Jurkat, Clone E6-1 (cell line): ENCODE results near the gene PIH1D1. TPM values are rescaled to one million over a fixed set of nuclear protein-coding genes. Genes with fewer than 3 reads are reported as not detected.

Source experiments
- DNase-seq: peaks from one replicate; pipeline ENCODE4 v3.0.0-alpha.2; 2011; ENCODE audit warnings: low read depth, low spot score
- H3K4me3 ChIP-seq: 2 replicates; pipeline ENCODE4 v1.5.1; 2011; ENCODE audit warnings: mild to moderate bottlenecking, low read length, control low read depth, moderate library complexity
- polyA plus RNA-seq: library from polyadenylated mRNA; unstranded; fragments of >200 nt; gene quantifications from one replicate; pipeline ENCODE4 v1.2.1, GENCODE V29; 2012; ENCODE audit warnings: missing spikeins; ENCODE audit not compliant: insufficient read length, insufficient read depth

Gene PIH1D1
- 133 TPM for polyA plus RNA-seq

DNA sequence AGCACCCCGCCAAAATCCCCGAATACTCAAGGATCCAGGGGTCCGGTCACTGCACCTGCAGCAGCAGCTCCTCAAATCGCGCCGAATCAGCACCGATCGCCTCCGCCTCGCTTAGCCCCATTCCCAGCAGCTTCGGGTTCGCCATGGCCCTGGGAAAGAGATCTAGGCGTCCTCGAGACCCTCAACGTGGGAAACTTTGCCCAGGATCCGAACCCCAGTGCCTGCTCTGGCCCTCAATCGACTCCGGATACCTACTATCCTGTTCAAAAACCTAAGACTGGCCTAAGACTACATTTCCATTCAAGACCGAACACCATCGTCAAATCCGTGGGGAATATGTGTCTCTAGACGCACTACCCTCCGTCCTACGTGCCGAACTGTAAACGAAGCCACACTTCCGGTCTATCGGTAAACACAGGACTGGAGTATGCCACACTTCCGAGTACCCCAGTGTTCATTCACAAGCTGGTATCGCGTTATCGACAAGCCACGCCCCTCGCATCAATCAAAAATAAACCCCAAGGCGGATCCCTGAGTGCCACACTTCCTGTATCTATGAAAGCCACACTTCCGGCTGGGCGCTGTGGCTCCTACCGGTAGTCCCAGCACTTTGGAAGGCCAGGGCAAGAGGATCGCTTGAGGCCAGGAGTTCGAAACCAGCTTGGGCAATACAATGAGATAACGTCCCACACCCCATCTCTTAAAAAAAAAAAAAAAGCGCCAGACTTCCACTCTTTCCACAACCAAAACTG lies at the start of gene PIH1D1:
TSS of gene PIH1D1 (minus strand) at position 385 of the 752 bp plus-strand sequence. CDS start at position 145, 240 bp downstream.
- DNase-seq = peak; percentile 100
- H3K4me3 ChIP-seq = peak within 1 kb of the TSS; percentile 99

DNA sequence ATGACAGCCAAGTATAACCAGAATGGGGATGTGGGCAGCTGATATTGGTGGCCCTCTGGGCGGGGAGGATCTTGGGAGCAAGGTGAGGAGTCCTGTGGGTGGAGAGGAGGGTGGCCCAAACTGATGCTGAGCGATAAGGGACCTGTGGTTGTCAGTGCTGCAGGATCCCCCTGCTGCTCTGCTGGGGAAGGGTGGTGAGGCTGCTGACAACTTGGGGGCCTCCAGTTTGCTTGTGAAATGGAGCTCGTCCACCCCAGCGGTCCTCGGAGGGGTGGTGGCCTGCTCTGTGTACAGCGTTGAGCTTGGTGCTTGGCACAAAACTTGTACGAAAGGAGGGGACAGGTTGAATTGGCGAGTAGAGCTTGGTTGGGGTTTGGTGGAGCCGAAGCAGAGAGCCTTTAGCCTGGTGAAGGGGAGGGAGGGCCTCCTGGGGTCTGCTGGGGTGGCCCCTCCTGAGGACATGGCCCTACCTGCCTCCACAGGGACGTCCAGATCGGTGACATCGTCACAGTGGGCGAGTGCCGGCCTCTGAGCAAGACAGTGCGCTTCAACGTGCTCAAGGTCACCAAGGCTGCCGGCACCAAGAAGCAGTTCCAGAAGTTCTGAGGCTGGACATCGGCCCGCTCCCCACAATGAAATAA lies 47.5 kb upstream of the PIH1D1 start:
- H3K4me3 ChIP-seq = peak overlapping the region; percentile 50

DNA sequence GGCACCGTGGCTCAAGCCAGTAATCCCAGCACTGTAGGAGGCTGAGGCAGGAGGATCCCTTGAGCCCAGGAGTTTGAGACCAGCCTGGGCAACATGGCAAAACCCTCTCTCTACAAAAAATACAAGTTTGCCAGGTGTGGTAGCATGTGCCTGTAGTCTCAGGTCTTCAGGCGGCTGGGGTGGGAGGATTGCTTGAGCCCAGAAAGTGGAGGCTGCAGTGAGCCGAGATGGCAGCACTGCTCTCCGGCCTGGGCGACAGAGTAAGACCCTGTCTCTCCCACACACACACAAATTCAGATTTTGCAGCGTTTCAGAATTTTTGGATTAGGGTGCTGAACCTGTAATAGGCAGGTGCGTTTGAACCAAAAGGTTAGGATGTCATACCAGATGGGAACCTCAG lies 46.9 kb upstream of the PIH1D1 start:
- no peak for DNase-seq
- H3K4me3 ChIP-seq = no peak overlapping the region

More for the DNA sequence above, 47.5 kb upstream of the PIH1D1 start:
- no peak for DNase-seq

DNA sequence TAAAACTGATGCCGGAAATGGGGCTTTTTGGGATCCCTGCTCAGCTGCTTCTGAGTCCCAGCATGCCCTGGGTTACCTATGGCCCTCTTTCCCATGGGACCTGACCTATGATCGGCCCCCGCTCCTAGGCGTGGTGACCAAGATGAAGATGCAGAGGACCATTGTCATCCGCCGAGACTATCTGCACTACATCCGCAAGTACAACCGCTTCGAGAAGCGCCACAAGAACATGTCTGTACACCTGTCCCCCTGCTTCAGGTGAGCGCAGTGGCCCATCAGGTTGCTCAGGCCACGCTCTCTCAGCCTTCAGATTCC lies 46.1 kb upstream of the PIH1D1 start:
- no peak for DNase-seq
- peak overlapping the region; percentile 100 for H3K4me3 ChIP-seq

DNA sequence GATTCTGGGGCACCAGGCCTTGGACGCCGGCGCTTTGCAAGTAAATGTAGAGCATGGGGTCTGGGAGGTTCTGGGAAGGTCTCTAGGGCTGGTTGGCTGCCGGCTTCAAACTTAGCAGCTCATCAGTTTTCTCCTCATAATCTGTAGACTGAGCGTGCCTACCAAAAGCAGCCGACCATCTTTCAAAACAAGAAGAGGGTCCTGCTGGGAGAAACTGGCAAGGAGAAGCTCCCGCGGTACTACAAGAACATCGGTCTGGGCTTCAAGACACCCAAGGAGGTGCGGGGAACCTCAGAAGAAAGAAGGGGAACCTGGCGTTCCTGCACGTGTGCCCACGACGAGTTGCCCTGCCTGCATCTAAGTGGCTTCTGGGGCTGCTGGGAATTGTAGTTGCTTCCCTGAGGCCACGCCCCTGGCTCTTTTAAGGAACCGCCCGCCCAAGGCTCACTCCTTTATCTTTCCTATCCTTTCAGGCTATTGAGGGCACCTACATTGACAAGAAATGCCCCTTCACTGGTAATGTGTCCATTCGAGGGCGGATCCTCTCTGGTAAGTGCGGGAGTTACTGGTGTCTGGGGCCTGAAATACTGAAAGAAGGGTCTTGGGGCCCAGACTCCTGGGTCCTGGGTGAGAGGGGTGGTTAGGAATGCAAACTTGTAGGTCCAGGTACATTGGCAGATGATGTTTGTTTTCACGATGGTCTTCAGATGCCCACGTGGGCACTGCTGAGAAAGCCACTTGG lies 45.6 kb upstream of the PIH1D1 start:
- H3K4me3 ChIP-seq = peak overlapping the region; percentile 100
- peak; percentile 70 for DNase-seq

DNA sequence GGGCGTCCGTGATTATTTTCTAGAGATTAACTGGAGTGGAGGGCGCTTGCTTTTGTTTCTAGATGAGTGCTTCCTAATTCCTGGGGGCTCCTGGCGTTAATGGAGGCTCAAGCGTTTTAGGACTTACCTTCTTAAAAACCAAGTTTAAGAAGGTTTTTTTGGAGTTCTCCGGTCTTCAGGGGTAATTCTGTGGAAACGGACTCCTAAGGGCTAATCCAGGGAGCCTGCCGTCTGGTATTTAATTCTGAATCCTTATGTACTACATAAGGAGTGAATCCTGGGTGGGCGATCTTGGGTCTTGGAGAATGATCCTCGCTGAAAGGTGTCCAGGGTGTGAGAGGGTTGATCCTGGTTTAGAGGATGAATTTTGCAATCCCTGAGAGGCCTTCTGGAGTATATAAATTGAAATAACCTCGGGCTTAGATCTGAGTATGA lies 45.0 kb upstream of the PIH1D1 start:
- DNase-seq = no peak
- peak overlapping the region; percentile 100 for H3K4me3 ChIP-seq

DNA sequence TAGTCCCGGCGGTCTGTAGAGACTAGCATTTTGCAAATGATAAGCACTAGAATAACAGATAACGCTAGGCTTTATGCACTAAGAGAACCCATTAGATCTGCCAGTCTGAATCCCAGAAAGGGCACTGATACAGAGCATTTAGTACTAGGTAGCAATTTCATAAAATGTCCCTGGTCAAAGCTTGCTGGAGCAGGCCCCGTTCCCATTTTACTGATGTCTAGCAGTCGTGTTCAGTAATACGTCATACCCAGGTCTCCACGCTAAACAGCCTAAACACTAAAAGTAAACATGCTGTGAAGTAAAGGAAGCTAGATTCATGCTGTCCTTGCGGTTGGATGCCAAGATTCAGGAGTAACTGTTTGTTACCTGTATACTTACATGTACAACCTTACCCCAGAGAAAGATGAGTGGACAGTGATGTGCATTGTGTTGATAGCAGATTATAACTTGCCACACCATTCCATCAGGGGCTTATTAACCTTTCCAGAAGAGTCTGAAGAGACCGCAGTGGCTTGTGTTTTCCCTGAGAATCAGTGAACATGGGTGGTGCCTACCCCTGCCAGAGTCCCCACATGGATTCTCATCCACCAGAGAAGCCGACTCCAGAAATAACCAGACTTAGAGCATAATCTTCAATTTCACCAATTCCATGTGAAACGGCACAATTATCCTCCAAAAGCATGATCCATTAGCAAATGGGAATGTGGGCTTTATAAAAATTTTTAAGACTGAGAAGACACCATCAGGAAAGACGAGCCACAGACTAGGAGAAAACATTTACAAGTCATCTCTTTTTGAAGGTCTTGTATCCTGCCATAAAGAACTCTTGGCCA lies 41.2 kb upstream of the PIH1D1 start:
- DNase-seq = no peak
- no peak overlapping the region for H3K4me3 ChIP-seq

DNA sequence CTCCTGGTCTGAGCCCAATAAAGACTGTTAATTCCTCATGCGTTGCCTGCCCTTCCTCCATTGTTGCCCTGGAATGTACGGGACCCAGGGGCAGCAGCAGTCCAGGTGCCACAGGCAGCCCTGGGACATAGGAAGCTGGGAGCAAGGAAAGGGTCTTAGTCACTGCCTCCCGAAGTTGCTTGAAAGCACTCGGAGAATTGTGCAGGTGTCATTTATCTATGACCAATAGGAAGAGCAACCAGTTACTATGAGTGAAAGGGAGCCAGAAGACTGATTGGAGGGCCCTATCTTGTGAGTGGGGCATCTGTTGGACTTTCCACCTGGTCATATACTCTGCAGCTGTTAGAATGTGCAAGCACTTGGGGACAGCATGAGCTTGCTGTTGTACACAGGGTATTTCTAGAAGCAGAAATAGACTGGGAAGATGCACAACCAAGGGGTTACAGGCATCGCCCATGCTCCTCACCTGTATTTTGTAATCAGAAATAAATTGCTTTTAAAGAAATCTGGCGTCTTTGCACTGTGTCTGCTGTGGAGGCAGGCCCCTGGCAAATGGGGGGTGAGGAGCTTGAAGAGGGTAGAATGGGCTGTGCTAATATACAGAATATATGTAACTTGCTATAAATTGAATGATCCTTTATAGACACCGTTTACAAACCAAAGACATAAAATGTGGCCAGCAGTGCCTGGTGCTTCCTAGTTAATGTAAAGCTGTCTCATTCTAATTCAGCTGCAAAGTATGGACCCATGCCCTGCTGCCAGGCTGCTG lies 40.4 kb upstream of the PIH1D1 start:
- no peak for DNase-seq
- no peak overlapping the region for H3K4me3 ChIP-seq

DNA sequence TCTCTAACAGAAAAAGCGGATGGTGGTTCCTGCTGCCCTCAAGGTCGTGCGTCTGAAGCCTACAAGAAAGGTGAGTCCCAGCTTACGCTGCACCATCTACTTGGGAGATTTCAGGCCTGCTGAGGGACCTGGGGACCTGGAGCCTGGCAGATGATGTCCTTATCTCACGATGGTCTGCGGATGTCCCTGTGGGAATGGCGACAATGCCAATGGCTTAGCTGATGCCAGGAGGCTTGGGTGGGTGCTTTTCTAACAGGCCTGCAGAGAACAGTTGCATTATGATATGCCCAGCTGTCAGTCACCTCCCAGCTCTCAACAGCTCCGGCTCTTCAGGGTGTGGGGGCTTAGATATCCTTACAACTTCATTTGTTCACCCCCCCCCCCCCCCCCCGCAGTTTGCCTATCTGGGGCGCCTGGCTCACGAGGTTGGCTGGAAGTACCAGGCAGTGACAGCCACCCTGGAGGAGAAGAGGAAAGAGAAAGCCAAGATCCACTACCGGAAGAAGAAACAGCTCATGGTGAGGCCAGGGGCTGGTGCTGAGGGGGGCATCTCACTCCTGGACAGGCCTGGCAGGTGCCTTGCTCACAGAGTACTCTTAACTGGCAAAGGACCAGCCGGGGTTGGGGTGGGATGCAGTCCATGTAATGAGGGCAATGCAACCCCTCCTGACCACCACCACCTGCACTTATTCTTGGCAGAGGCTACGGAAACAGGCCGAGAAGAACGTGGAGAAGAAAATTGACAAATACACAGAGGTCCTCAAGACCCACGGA lies 39.6 kb upstream of the PIH1D1 start:
- no peak for DNase-seq
- H3K4me3 ChIP-seq = no peak overlapping the region

DNA sequence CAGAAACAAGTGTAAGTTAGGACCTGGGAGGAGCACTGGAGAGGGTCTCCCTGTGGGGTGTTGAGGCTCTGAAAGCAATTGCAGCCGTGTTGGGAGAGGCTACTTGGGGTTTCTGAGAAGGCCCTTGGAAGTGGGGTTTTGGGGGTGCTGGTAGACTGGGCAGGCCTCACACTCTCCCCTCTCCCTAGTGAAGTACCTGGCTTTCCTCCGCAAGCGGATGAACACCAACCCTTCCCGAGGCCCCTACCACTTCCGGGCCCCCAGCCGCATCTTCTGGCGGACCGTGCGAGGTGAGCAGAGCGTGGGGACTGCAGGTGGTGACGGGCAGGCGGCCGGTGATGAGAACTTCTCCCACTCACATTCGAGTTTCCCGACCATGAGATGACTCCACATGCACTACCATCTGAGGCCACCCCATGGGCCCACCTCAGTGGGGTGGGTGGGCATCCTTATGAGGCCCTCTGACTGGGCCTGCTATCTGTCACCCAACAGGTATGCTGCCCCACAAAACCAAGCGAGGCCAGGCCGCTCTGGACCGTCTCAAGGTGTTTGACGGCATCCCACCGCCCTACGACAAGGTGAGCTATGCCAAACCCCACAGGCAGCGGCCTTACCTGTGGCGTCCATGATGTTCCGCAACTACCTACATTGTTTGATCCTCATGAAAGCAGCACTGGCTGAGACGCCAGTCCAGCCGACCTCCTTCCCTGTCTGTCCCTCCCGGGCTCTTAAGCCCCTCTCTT lies 38.8 kb upstream of the PIH1D1 start:
- no peak overlapping the region for H3K4me3 ChIP-seq
- no peak for DNase-seq

DNA sequence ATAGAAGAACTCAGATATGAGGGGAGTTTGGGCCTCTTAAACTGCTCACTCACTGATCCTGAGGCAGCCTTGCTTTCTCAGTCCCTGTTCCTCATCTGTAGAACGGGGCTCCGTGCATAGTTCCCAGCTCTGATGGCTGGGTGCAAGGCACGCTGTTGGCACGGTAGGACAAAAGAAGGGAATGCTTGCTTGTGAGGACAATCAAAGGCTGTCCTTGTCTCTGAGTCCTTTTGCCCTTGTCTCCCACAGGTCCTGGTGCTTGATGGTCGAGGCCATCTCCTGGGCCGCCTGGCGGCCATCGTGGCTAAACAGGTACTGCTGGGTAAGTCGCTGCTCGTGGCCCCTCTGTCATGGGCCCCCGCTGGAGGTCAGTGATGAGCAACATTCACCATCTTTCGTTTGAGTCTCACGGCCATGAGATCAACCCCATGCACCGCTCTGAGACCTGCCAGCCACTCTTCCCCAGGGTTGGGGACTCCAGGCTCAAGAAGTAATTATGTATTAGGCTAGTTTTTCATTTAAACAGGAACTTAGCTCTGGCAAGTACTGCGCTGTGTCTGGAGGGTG lies 38.1 kb upstream of the PIH1D1 start:
- no peak for DNase-seq

DNA sequence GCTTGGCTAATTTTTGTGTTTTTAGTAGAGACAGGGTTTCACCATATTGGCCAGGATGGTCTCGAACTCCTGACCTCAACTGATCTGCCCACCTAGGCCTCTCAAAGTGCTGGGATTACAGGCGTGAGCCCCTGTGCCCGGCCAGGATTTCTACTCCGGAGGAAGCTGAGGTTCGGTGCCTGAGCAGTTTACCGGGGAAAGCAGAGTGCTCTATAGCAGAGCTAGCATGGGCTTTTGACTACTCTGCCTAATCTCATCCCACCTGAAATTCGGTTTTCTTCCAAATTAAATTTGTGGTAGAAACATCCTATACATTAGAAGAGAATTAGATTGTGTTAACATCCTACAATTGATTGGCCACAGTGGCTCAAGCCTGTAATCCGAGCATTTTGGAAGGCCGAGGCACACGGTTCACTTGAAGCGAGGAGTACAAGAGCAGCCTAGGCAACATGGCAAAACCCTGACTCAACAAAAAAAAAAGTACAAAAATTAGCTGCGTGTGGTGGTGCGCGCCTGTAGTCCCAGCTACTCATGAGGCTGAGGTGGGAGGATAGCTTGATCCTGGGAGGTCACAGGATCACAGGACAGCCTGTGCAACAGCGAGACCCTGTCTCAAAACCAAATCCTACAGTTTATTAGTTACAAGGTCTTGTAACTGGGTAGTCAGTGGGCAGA lies 37.4 kb upstream of the PIH1D1 start:
- no peak for DNase-seq
- peak overlapping the region; percentile 100 for H3K4me3 ChIP-seq

More for the DNA sequence above, 38.1 kb upstream of the PIH1D1 start:
- H3K4me3 ChIP-seq = peak overlapping the region; percentile 100

DNA sequence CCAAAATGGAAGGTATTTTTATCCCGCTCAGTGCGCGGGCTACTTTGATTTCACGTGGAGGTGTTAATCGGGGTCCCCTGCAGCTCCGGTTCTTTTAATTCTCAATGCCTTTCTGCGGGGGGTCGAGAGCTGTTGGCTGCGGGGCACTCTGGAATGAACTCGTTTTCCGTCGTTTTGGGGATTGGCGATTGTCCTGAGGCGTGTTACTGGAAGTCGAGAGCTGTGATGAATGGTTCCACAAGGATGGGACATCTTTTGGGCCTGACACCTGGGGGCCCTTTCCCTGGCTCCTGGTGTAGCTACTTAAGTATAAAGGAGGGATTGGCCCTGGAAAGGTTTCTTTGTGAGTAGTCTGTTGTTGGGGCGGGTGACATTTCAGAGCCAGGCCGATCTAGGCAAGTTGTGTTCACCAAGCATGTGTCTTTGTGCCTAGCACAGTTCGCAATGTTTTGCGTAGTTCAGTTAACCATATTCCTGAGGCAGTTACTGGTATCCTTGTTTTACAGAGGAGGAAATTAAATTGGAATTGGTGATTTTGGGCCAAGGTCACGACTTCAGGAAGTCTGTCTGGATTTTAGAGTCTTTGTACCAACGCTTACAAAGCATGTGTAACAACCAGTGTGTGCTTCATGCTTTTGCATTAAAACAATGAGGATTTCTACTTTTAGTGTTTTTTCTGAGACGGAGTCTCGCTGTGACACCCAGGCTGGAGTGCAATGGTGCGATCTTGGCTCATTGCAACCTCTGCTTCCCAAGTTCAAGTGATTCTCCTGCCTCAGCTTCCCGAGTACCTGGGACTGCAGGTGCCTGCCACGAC lies 36.6 kb upstream of the PIH1D1 start:
- no peak for DNase-seq
- H3K4me3 ChIP-seq = peak overlapping the region; percentile 100

DNA sequence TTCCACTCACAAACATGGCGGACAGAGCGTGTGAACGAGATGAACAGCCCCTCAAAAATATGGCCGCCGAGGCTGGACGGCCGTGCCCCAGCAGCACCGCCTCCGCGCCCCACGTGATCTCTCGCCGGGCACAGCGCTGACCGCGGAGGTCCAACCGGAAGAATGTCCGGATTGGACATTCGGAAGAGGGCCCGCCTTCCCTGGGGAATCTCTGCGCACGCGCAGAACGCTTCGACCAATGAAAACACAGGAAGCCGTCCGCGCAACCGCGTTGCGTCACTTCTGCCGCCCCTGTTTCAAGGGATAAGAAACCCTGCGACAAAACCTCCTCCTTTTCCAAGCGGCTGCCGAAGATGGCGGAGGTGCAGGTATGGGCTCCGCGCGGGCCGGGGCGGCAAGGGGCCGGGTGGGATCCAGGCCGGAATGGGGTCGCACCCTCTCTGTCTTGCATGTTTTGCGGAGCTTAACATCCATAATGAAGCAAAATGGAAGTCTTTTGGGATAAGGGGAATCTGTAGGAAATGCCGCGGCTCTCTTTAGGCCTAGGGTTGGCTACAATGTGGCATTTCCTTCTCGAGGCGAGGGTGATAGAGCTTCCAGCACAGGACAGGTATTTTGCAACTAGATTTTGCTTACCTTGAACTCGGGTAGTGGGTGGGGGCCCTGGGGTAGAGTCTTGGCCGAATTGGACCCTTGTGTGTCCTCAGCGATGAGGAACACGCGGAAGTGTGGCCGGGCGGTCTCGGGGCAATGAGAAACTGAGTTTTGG lies 35.8 kb upstream of the PIH1D1 start, which contains the start of gene RPL13A:
TSS of gene RPL13A (plus strand) at position 332 of the 769 bp plus-strand sequence. CDS start at position 354, 22 bp downstream.
- peak; percentile 99 for DNase-seq
- H3K4me3 ChIP-seq = peak within 1 kb of the TSS; percentile 100
